ENCODE data around the gene TRANK1. TPM values are rescaled to one million over a fixed set of nuclear protein-coding genes. Genes with fewer than 3 reads are reported as not detected.

TRANK1 gene
- total and polyA plus RNA-seq, 2 of the 8 experiments (the other 6 are each of a cell fraction or from before 2014, with no cell fraction given): 2.9 to 8.8 TPM

DNA sequence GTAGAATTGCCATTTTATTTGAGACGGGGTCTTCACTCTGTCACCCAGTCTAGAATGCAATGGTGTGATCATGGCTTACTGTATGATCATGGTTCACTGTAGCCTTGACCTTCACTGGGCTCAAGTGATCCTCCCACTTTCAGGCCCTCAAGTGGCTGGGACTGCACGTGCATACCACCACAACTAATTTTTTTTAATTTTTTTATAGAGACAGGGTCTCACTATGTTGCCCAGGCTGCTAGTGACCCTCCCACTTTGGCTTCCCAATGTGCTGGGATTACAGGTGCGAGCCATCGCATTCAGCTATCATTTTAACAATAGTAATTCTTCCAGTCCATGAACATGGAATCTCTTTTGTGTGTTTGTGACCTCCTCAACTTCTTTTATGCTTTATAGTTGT is 36.2 kb upstream of the TRANK1 start (continued):
- no peak for TF ChIP-seq POU5F1 (IDR thresholded peaks at IDR 0.05; ENCODE audit: low read depth, low read length)
- no peak for TF ChIP-seq POLR2A (IDR thresholded peaks at IDR 0.05; ENCODE audit: control extremely low read depth in 1 of 2, low read depth in 2 of 2, low read length in 2 of 2)
- TF ChIP-seq TAF7 (optimal IDR thresholded peaks at IDR 0.05; ENCODE audit: borderline replicate concordance, low read depth, low read length): no peak

All from H1 (cell line).